Muscle layer of colon (tissue), 2 donors: ENCODE measurements around the gene HNRNPA1.

Experiments
- H3K27ac ChIP-seq: one replicate; pipeline ENCODE4 v1.7.0; 2013; ENCODE audit warnings: low read depth, mild to moderate bottlenecking, low read length, moderate library complexity
- H3K27me3 ChIP-seq, 2 donors: one replicate each; pipeline ENCODE4 v1.7.0; 2013; ENCODE audit warnings: low read length in 2 of 2, mild to moderate bottlenecking in 2 of 2; ENCODE audit not compliant: insufficient read depth in 2 of 2, control insufficient read depth in 1 of 2
- H3K36me3 ChIP-seq: one replicate; pipeline ENCODE4 v1.7.0; 2013; ENCODE audit warnings: mild to moderate bottlenecking, low read length; ENCODE audit not compliant: insufficient read depth
- H3K4me1 ChIP-seq: one replicate; pipeline ENCODE4 v1.7.0; 2013; ENCODE audit warnings: mild to moderate bottlenecking, low read length; ENCODE audit not compliant: insufficient read depth
- H3K4me3 ChIP-seq, 2 donors: one replicate each; pipeline ENCODE4 v1.7.0; 2013; ENCODE audit warnings: low read length in 2 of 2, low read depth in 1 of 2, mild to moderate bottlenecking in 1 of 2, moderate library complexity in 1 of 2
- H3K9ac ChIP-seq: one replicate; pipeline ENCODE4 v1.7.0; 2013; ENCODE audit warnings: low read length
- H3K9me3 ChIP-seq: one replicate; pipeline ENCODE4 v1.7.0; 2013; ENCODE audit warnings: mild to moderate bottlenecking, low read length
- donor health status: abdominal sarcoma.
- donor health status: Adenocarcinoma of cecum.

Gene HNRNPA1

GRCh38 chr12:54257332-54257731 lies 23.2 kb upstream of the HNRNPA1 start:
- Histone ChIP-seq H3K27ac (no peak overlapping the region), H3K9ac (no peak overlapping the region), H3K27me3 (no peaks in the 10 kb centered on the region)

GRCh38 chr12:54258201-54258681 lies 22.3 kb upstream of the HNRNPA1 start:
- Histone ChIP-seq H3K9me3 (no peaks in the 10 kb centered on the region), H3K4me1 (peaks cover 44% of the 10 kb centered on the region), H3K4me3 (no peak overlapping the region), H3K27ac (no peak overlapping the region), H3K27me3 (no peaks in the 10 kb centered on the region), H3K9ac (no peak overlapping the region), H3K36me3 (peaks cover 16% of the 10 kb centered on the region)

More at GRCh38 chr12:54257332-54257731, 23.2 kb upstream of the HNRNPA1 start:
- no peaks in the 10 kb centered on the region for H3K9me3 ChIP-seq
- peaks cover 40% of the 10 kb centered on the region for H3K4me1 ChIP-seq
- H3K36me3 ChIP-seq: peaks cover 16% of the 10 kb centered on the region
- H3K4me3 ChIP-seq: no peak overlapping the region

- Histone ChIP-seq H3K4me1 (peaks cover 44% of the 10 kb centered on the region), H3K4me3 (peak overlapping the region; percentile 7 to 41), H3K9ac (no peak overlapping the region)
Observed at GRCh38 chr12:54259194-54260011, 21.1 kb upstream of the HNRNPA1 start.

GRCh38 chr12:54261815-54262402 lies 18.6 kb upstream of the HNRNPA1 start:
- H3K9me3 ChIP-seq: no peaks in the 10 kb centered on the region
- no peak overlapping the region for H3K27ac ChIP-seq

More at GRCh38 chr12:54259194-54260011, 21.1 kb upstream of the HNRNPA1 start:
- H3K27ac ChIP-seq: peak overlapping the region; percentile 48
- no peaks in the 10 kb centered on the region for H3K27me3 ChIP-seq
- peaks cover 16% of the 10 kb centered on the region for H3K36me3 ChIP-seq
- H3K9me3 ChIP-seq: no peaks in the 10 kb centered on the region

GRCh38 chr12:54262403-54262925 lies 18.1 kb upstream of the HNRNPA1 start:
- Histone ChIP-seq H3K9ac (no peak overlapping the region), H3K27me3 (no peaks in the 10 kb centered on the region), H3K36me3 (peaks cover 2% of the 10 kb centered on the region), H3K9me3 (no peaks in the 10 kb centered on the region), H3K4me3 (no peak overlapping the region), H3K4me1 (peaks cover 43% of the 10 kb centered on the region), H3K27ac (no peak overlapping the region)

More at GRCh38 chr12:54261815-54262402, 18.6 kb upstream of the HNRNPA1 start:
- Histone ChIP-seq H3K9ac (no peak overlapping the region), H3K4me3 (no peak overlapping the region), H3K27me3 (no peaks in the 10 kb centered on the region), H3K36me3 (peaks cover 7% of the 10 kb centered on the region), H3K4me1 (peaks cover 44% of the 10 kb centered on the region)

GRCh38 chr12:54265364-54265812 lies 15.1 kb upstream of the HNRNPA1 start:
- H3K27me3 ChIP-seq: no peaks in the 10 kb centered on the region

GRCh38 chr12:54266852-54267251 lies 13.7 kb upstream of the HNRNPA1 start:
- Histone ChIP-seq H3K27me3 (no peaks in the 10 kb centered on the region), H3K4me1 (peaks cover 8% of the 10 kb centered on the region)

More at GRCh38 chr12:54265364-54265812, 15.1 kb upstream of the HNRNPA1 start:
- Histone ChIP-seq H3K9ac (no peak overlapping the region), H3K4me1 (peaks cover 18% of the 10 kb centered on the region), H3K36me3 (no peaks in the 10 kb centered on the region), H3K9me3 (no peaks in the 10 kb centered on the region), H3K27ac (no peak overlapping the region), H3K4me3 (no peak overlapping the region)

GRCh38 chr12:54270345-54270744 lies 10.2 kb upstream of the HNRNPA1 start:
- H3K9ac ChIP-seq: no peak overlapping the region

More at GRCh38 chr12:54266852-54267251, 13.7 kb upstream of the HNRNPA1 start:
- Histone ChIP-seq H3K27ac (no peak overlapping the region), H3K9me3 (no peaks in the 10 kb centered on the region), H3K9ac (no peak overlapping the region), H3K36me3 (no peaks in the 10 kb centered on the region), H3K4me3 (no peak overlapping the region)

GRCh38 chr12:54272214-54272613 lies 8.3 kb upstream of the HNRNPA1 start:
- Histone ChIP-seq H3K36me3 (peaks cover 7% of the 10 kb centered on the region), H3K27ac (no peak overlapping the region), H3K4me1 (no peaks in the 10 kb centered on the region), H3K9me3 (no peaks in the 10 kb centered on the region), H3K4me3 (no peak overlapping the region), H3K9ac (no peak overlapping the region), H3K27me3 (no peaks in the 10 kb centered on the region)

More at GRCh38 chr12:54270345-54270744, 10.2 kb upstream of the HNRNPA1 start:
- no peaks in the 10 kb centered on the region for H3K27me3 ChIP-seq
- no peaks in the 10 kb centered on the region for H3K9me3 ChIP-seq
- peaks cover 7% of the 10 kb centered on the region for H3K36me3 ChIP-seq
- no peak overlapping the region for H3K27ac ChIP-seq
- H3K4me3 ChIP-seq: no peak overlapping the region
- no peaks in the 10 kb centered on the region for H3K4me1 ChIP-seq

- Histone ChIP-seq H3K4me1 (peaks cover 16% of the 10 kb centered on the region), H3K27ac (no peak overlapping the region), H3K27me3 (no peaks in the 10 kb centered on the region), H3K9me3 (no peaks in the 10 kb centered on the region), H3K36me3 (peaks cover 7% of the 10 kb centered on the region), H3K4me3 (no peak overlapping the region), H3K9ac (no peak overlapping the region)
Observed at GRCh38 chr12:54273981-54274380, 6.5 kb upstream of the HNRNPA1 start.

GRCh38 chr12:54276368-54276767 lies 4.2 kb upstream of the HNRNPA1 start:
- Histone ChIP-seq H3K27ac (no peak overlapping the region), H3K36me3 (peaks cover 7% of the 10 kb centered on the region), H3K27me3 (no peaks in the 10 kb centered on the region), H3K4me3 (no peak overlapping the region), H3K9ac (no peak overlapping the region), H3K9me3 (no peaks in the 10 kb centered on the region), H3K4me1 (peaks cover 20% of the 10 kb centered on the region)
